HUES6 (cell line): ENCODE data around the gene B4GALT3.

ENCODE experiments used
- H3K27ac ChIP-seq: 2 replicates; pipeline ENCODE4 v1.7.0; 2013; ENCODE audit warnings: low read depth, mild to moderate bottlenecking, low read length, inconsistent platforms
- H3K27me3 ChIP-seq: 2 replicates; pipeline ENCODE4 v1.6.1; 2013; ENCODE audit warnings: low read length; ENCODE audit not compliant: control insufficient read depth, insufficient read depth
- H3K36me3 ChIP-seq: 2 replicates; pipeline ENCODE4 v1.6.1; 2013; ENCODE audit warnings: low read length; ENCODE audit not compliant: control insufficient read depth, insufficient read depth
- H3K4me1 ChIP-seq: 2 replicates; pipeline ENCODE4 v1.6.1; 2013; ENCODE audit warnings: low read length; ENCODE audit not compliant: control insufficient read depth, insufficient read depth
- H3K4me3 ChIP-seq: 2 replicates; pipeline ENCODE4 v1.5.1; 2013; ENCODE audit warnings: low read depth, low read length
- H3K9ac ChIP-seq: one replicate; pipeline ENCODE4 v1.6.1; 2013; ENCODE audit warnings: mild to moderate bottlenecking, low read length
- H3K9me3 ChIP-seq: 2 replicates; pipeline ENCODE4 v1.6.1; 2013; ENCODE audit warnings: low read depth, low read length; ENCODE audit not compliant: control insufficient read depth, insufficient read depth

B4GALT3 gene

GRCh38 chr1:161137881-161138280 lies 39.4 kb downstream of the B4GALT3 start:
- Histone ChIP-seq H3K27me3 (no peaks in the 10 kb centered on the region), H3K27ac (no peak overlapping the region), H3K36me3 (no peaks in the 10 kb centered on the region), H3K4me1 (no peaks in the 10 kb centered on the region), H3K9me3 (no peaks in the 10 kb centered on the region), H3K9ac (no peak overlapping the region), H3K4me3 (no peak overlapping the region)

GRCh38 chr1:161133220-161133740 lies 44.0 kb downstream of the B4GALT3 start:
- peak overlapping the region; percentile 92 for H3K4me3 ChIP-seq
- H3K36me3 ChIP-seq = peaks cover 20% of the 10 kb centered on the region
- H3K4me1 ChIP-seq = 0 out of 2 replicates have a peak, but pooled peaks cover 7% of the 10 kb centered on the region
- H3K9ac ChIP-seq = peak overlapping the region; percentile 90
- H3K27ac ChIP-seq = peak overlapping the region; percentile 89
- H3K9me3 ChIP-seq = no peaks in the 10 kb centered on the region
- H3K27me3 ChIP-seq = no peaks in the 10 kb centered on the region

- 0 out of 2 replicates have a peak, but pooled peaks cover 7% of the 10 kb centered on the region for H3K4me1 ChIP-seq
- H3K27me3 ChIP-seq = no peaks in the 10 kb centered on the region
- H3K27ac ChIP-seq = peak within 1 kb of the TSS; percentile 89
- H3K9me3 ChIP-seq = no peaks in the 10 kb centered on the region
- H3K9ac ChIP-seq = peak within 1 kb of the TSS; percentile 90
- peaks cover 27% of the 10 kb centered on the region for H3K36me3 ChIP-seq
- peak within 1 kb of the TSS; percentile 92 for H3K4me3 ChIP-seq
Observed at GRCh38 chr1:161132410-161133219, 44.7 kb downstream of the B4GALT3 start, which contains the start of gene DEDD. Gene DEDD, minus strand, starts transcription at chr1:161132667. Its CDS starts 8,205 bp downstream, at chr1:161124462.

GRCh38 chr1:161131523-161132409 lies 45.5 kb downstream of the B4GALT3 start:
- Histone ChIP-seq H3K36me3 (peaks cover 35% of the 10 kb centered on the region), H3K4me1 (0 out of 2 replicates have a peak, but pooled peaks cover 7% of the 10 kb centered on the region), H3K27me3 (no peaks in the 10 kb centered on the region), H3K9me3 (no peaks in the 10 kb centered on the region), H3K9ac (peak overlapping the region; percentile 90), H3K27ac (peak overlapping the region; percentile 89; the same call in 1 of the 2 replicates), H3K4me3 (peak overlapping the region; percentile 92)

GRCh38 chr1:161130266-161130665 lies 47.0 kb downstream of the B4GALT3 start:
- no peak overlapping the region for H3K27ac ChIP-seq
- H3K4me3 ChIP-seq = peak overlapping the region; percentile 92; the same call in 1 of the 2 replicates
- H3K4me1 ChIP-seq = 0 out of 2 replicates have a peak, but pooled peaks cover 7% of the 10 kb centered on the region
- no peaks in the 10 kb centered on the region for H3K9me3 ChIP-seq
- peaks cover 47% of the 10 kb centered on the region for H3K36me3 ChIP-seq
- H3K27me3 ChIP-seq = no peaks in the 10 kb centered on the region
- H3K9ac ChIP-seq = no peak overlapping the region

- Histone ChIP-seq H3K36me3 (peaks cover 59% of the 10 kb centered on the region), H3K9me3 (no peaks in the 10 kb centered on the region), H3K4me3 (no peak overlapping the region), H3K4me1 (0 out of 2 replicates have a peak, but pooled peaks cover 7% of the 10 kb centered on the region), H3K9ac (no peak overlapping the region), H3K27ac (no peak overlapping the region), H3K27me3 (no peaks in the 10 kb centered on the region)
Observed at GRCh38 chr1:161128591-161129420, 48.5 kb downstream of the B4GALT3 start.

GRCh38 chr1:161127649-161128048 lies 49.7 kb downstream of the B4GALT3 start:
- H3K36me3 ChIP-seq = peaks cover 69% of the 10 kb centered on the region
- H3K27me3 ChIP-seq = no peaks in the 10 kb centered on the region
- no peak overlapping the region for H3K27ac ChIP-seq
- H3K4me3 ChIP-seq = no peak overlapping the region
- no peak overlapping the region for H3K9ac ChIP-seq
- 0 out of 2 replicates have a peak, but pooled peaks cover 7% of the 10 kb centered on the region for H3K4me1 ChIP-seq
- no peaks in the 10 kb centered on the region for H3K9me3 ChIP-seq

GRCh38 chr1:161122967-161123366 lies 54.3 kb downstream of the B4GALT3 start:
- H3K4me1 ChIP-seq = peaks cover 10% of the 10 kb centered on the region
- H3K36me3 ChIP-seq = peaks cover 75% of the 10 kb centered on the region
- H3K27ac ChIP-seq = no peak overlapping the region
- H3K4me3 ChIP-seq = no peak overlapping the region
- H3K9me3 ChIP-seq = no peaks in the 10 kb centered on the region
- H3K9ac ChIP-seq = no peak overlapping the region
- H3K27me3 ChIP-seq = no peaks in the 10 kb centered on the region

- Histone ChIP-seq H3K27me3 (no peaks in the 10 kb centered on the region), H3K9me3 (no peaks in the 10 kb centered on the region), H3K4me1 (peaks cover 10% of the 10 kb centered on the region), H3K27ac (no peak overlapping the region), H3K4me3 (no peak overlapping the region), H3K9ac (no peak overlapping the region), H3K36me3 (peaks cover 64% of the 10 kb centered on the region)
Observed at GRCh38 chr1:161121834-161122233, 55.5 kb downstream of the B4GALT3 start.
